Small intestine (tissue), 7 donors: ENCODE results near the gene CLIP2. TPM values are rescaled to one million over a fixed set of nuclear protein-coding genes. Genes with fewer than 3 reads are reported as not detected.
A peak's percentile ranks its signal among the peaks of the same experiment; 100 is the strongest.

Source experiments
- DNase-seq, 2 donors: peaks; one replicate each; pipeline versions ENCODE4 v3.0.0 to v3.0.0-alpha.2; 2013
- FAIRE-seq: peaks from 2 replicates; lab custom pipeline; 2012; peaks lifted over from hg19 to GRCh38; lab: Jason Lieb, UNC
- H3K27ac ChIP-seq, 3 donors: one replicate each; pipeline ENCODE4 v1.5.1; 2013; ENCODE audit warnings: low read length in 2 of 3, mild to moderate bottlenecking in 2 of 3, control low read depth in 1 of 3, inconsistent platforms in 1 of 3, low read depth in 1 of 3, moderate library complexity in 1 of 3
- H3K27me3 ChIP-seq, 3 donors: one replicate each; pipeline ENCODE4 v1.6.1; 2013; ENCODE audit warnings: low read length in 3 of 3, inconsistent platforms in 1 of 3; ENCODE audit not compliant: control insufficient read depth in 3 of 3, insufficient read depth in 3 of 3
- H3K36me3 ChIP-seq, 3 donors: one replicate each; pipeline ENCODE4 v1.6.1; 2013; ENCODE audit warnings: low read length in 3 of 3, inconsistent platforms in 1 of 3, low read depth in 1 of 3, mild to moderate bottlenecking in 1 of 3, moderate library complexity in 1 of 3; ENCODE audit not compliant: control insufficient read depth in 3 of 3, insufficient read depth in 2 of 3
- H3K4me1 ChIP-seq, 3 donors: one replicate each; pipeline ENCODE4 v1.6.1; 2013; ENCODE audit warnings: low read length in 2 of 3, inconsistent platforms in 1 of 3, low read depth in 1 of 3, mild to moderate bottlenecking in 1 of 3, moderate library complexity in 1 of 3; ENCODE audit not compliant: control insufficient read depth in 3 of 3, insufficient read depth in 2 of 3
- H3K4me3 ChIP-seq, 3 donors: one replicate each; pipeline ENCODE4 v1.5.1; 2013; ENCODE audit warnings: low read length in 3 of 3, control low read depth in 1 of 3, inconsistent platforms in 1 of 3, low read depth in 1 of 3, mild to moderate bottlenecking in 1 of 3, moderate library complexity in 1 of 3
- H3K9me3 ChIP-seq, 2 donors: one replicate each; pipeline ENCODE4 v1.6.1; 2013; ENCODE audit warnings: low read depth in 1 of 2, low read length in 1 of 2; ENCODE audit not compliant: control insufficient read depth in 2 of 2, insufficient read depth in 1 of 2
- WGBS, 3 donors: extraction: QIAGEN DNeasy Blood & Tissue Kit; methylation state at CpG; one replicate each; pipeline ENCODE4 v1.1.7; 2013; 5-methylcytosine and 5-hydroxymethylcytosine counted together
- polyA plus RNA-seq, 4 donors: library from polyadenylated mRNA; stranded (reverse) in 3 of 4; unstranded in 1 of 4; fragments of 200-250 nt in 3 of 4; fragments of 120-200 nt in 1 of 4; gene quantifications; one replicate each; pipeline versions ENCODE4 v1.2.1 to v1.2.3, GENCODE V29; 2013
- donor health status: healthy with polysubstance abuse.
- donor health status: control.
- donor health status: control.
- donor health status: Bipolar disorder and iron deficiency.
- donor health status: healthy.

The CLIP2 gene
- polyA plus RNA-seq, 4 donors, result 11.3 to 25.9 (median 16.4) TPM

DNA sequence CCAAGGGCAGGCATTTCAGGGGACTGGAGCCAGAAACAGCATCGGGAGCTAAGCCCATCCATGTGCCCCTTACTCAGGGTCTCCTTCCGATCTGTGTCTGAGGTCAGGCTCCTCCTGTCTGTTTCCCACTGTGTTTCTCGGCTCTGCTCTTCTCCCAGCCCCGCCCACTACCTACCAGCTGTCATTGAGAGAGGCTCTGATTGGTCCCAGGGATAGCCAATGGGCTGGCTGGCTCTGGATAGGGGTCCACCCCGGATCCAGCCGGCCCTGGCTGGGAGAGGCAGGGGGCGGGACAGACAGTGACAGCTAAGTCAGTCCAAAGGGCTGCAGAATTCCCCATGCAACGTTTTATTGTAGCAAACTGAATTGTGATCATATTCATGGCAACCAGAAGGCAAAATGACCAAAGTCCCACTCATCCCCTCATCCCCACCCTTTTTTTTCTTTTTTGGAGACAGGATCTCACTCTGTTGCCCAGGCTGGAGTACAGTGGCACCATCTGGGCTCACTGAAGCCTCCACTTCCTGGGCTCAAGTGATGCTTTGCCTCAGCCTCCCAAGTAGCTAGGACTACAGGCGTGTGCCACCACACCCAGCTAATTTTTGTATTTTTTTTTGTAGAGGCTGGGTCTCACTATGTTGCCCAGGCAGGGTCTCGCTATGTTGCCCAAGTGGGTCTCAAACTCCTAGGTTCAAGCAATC, 76.3 kb downstream of the CLIP2 start:
- H3K27me3 ChIP-seq, result no peaks in the 10 kb centered on the region
- DNase-seq (peak; percentile 51 to 91), FAIRE-seq (no peak)
- peak overlapping the region in 1 of 3 donors; percentile 23 for H3K27ac ChIP-seq
- peaks cover 0 to 9% (median 0%) of the 10 kb centered on the region in 3 donors for H3K4me1 ChIP-seq
- no peaks in the 10 kb centered on the region for H3K9me3 ChIP-seq
- H3K4me3 ChIP-seq, result no peak overlapping the region
- 59 to 63% (median 60%) methylated on average over 10 of the region's 10 CpGs for WGBS, 3 donors
- peaks cover 2 to 44% (median 3%) of the 10 kb centered on the region in 3 donors for H3K36me3 ChIP-seq

GRCh38 chr7:74371381-74372341, 82.5 kb downstream of the CLIP2 start:
- 42 to 46% (median 44%) methylated on average over 13 of the region's 13 CpGs for WGBS, 3 donors
- peaks cover 0 to 24% (median 5%) of the 10 kb centered on the region in 3 donors for H3K36me3 ChIP-seq
- peaks cover 0 to 2% (median 0%) of the 10 kb centered on the region in 3 donors for H3K27me3 ChIP-seq
- H3K27ac ChIP-seq, result peak overlapping the region in 1 of 3 donors; percentile 27
- H3K4me1 ChIP-seq, result peaks cover 0 to 13% (median 0%) of the 10 kb centered on the region in 3 donors
- no peaks in the 10 kb centered on the region for H3K9me3 ChIP-seq
- no peak for FAIRE-seq
- DNase-seq, result peak; percentile 63 to 77
- no peak overlapping the region for H3K4me3 ChIP-seq

DNA sequence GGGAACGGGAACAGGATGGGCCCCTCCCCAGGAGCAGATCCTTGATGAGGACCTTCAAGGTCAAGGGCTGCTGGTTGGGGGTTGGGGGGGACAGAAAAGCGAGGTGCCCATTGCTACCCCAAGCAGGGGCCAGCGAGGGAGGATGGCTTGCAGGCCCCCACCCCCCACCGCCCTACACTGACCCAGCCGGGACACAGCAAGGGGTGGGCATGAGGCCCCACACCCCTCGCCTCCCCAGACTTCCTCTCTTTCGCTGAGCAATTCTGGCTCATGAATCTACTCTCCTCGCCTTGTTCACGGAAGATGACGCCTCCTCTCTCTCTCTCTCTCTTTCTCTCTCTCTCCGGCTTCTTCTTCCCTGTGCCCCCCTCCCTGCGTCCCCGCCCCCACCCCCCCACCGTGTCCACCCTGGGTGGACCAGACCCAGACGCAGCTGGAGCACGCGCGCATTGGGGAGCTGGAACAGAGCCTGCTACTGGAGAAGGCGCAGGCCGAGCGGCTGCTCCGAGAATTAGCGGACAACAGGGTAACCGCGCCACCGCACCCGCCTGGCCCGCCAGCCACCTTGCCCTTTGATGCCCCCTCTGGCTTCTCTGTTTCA, 83.4 kb downstream of the CLIP2 start:
- H3K9me3 ChIP-seq, result no peaks in the 10 kb centered on the region
- DNase-seq, result peak in 1 of 2 donors; percentile 29
- H3K4me3 ChIP-seq, result no peak overlapping the region
- H3K27ac ChIP-seq, result peak overlapping the region in 1 of 3 donors; percentile 14
- no peak for FAIRE-seq
- 48 to 83% (median 68%) methylated on average over 26 to 28 of the region's 28 CpGs for WGBS, 3 donors
- peaks cover 0 to 2% (median 0%) of the 10 kb centered on the region in 3 donors for H3K27me3 ChIP-seq
- peaks cover 0 to 13% (median 0%) of the 10 kb centered on the region in 3 donors for H3K4me1 ChIP-seq
- peaks cover 4 to 25% (median 5%) of the 10 kb centered on the region in 3 donors for H3K36me3 ChIP-seq

DNA sequence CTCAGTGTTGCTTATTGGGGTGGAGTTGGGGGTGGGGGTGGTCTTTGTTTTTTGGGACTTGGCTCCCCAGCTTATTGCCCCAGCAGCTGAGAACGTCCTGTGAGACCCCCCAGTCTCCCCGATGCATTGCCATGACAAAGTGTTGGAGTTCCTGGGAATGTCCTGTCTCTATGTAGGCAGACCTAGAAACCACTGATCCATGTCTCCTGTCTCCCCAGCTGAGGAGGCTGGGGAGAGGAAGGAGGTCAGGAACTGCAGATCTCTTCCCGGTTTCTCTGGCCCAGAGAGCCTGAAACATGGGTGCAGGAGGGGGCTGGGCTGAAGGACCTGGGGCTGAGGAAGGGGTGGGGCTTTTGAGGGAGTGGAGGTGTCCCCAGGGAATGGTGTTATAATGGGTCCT, 84.3 kb downstream of the CLIP2 start:
- Histone ChIP-seq H3K4me3 (no peak overlapping the region), H3K27me3 (peaks cover 0 to 2% (median 0%) of the 10 kb centered on the region in 3 donors), H3K4me1 (peaks cover 0 to 13% (median 0%) of the 10 kb centered on the region in 3 donors), H3K9me3 (no peaks in the 10 kb centered on the region), H3K27ac (no peak overlapping the region), H3K36me3 (peaks cover 4 to 21% (median 5%) of the 10 kb centered on the region in 3 donors)
- no peak for FAIRE-seq
- no peak for DNase-seq
- WGBS, 3 donors, result 73 to 78% (median 76%) methylated on average over 3 of the region's 3 CpGs

- Histone ChIP-seq H3K36me3 (peaks cover 4 to 26% (median 5%) of the 10 kb centered on the region in 3 donors), H3K9me3 (no peaks in the 10 kb centered on the region), H3K4me1 (peaks cover 0 to 13% (median 0%) of the 10 kb centered on the region in 3 donors), H3K27ac (no peak overlapping the region), H3K4me3 (no peak overlapping the region), H3K27me3 (peaks cover 0 to 2% (median 0%) of the 10 kb centered on the region in 3 donors)
- 93 to 96% (median 95%) methylated on average over 23 to 31 of the region's 31 CpGs for WGBS, 3 donors
- DNase-seq (no peak), FAIRE-seq (no peak)
These were observed 86.6 kb downstream of the CLIP2 start for GRCh38 chr7:74375726-74376220.

DNA sequence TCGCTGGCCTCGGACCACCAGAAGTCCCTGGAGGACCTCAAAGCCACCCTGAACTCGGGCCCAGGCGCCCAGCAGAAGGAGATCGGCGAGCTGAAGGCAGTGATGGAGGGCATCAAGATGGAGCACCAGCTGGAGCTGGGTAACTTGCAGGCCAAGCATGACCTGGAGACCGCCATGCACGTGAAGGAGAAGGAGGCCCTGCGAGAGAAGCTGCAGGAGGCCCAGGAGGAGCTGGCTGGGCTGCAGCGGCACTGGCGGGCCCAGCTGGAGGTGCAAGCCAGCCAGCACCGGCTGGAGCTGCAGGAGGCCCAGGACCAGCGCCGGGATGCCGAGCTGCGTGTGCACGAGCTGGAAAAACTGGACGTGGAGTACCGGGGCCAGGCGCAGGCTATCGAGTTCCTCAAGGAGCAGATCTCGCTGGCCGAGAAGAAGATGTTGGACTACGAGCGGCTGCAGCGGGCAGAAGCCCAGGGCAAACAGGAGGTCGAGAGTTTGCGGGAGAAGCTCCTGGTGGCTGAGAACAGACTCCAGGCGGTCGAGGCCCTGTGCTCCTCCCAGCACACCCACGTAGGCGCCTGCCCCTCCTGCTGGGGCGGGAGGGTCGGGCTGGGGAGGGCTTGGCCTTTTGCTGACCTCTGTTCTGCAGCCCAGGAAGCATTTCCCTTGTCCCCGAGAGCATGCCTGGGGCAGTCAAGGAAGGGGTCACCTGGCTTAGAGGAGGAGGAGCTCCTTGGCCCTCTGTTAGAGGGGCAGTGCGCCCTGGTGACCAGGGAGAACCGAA, 87.2 kb downstream of the CLIP2 start:
- H3K4me1 ChIP-seq, result peaks cover 0 to 10% (median 0%) of the 10 kb centered on the region in 3 donors
- FAIRE-seq (no peak), DNase-seq (no peak)
- no peak overlapping the region for H3K27ac ChIP-seq
- 87 to 91% (median 90%) methylated on average over 33 to 37 of the region's 37 CpGs for WGBS, 3 donors
- no peak overlapping the region for H3K4me3 ChIP-seq
- H3K27me3 ChIP-seq, result peaks cover 0 to 2% (median 0%) of the 10 kb centered on the region in 3 donors
- no peaks in the 10 kb centered on the region for H3K9me3 ChIP-seq
- H3K36me3 ChIP-seq, result peaks cover 4 to 26% (median 5%) of the 10 kb centered on the region in 3 donors

- DNase-seq (no peak), FAIRE-seq (no peak)
- Histone ChIP-seq H3K27me3 (no peaks in the 10 kb centered on the region), H3K4me3 (no peak overlapping the region), H3K27ac (no peak overlapping the region), H3K4me1 (no peaks in the 10 kb centered on the region), H3K36me3 (peaks cover 4 to 28% (median 5%) of the 10 kb centered on the region in 3 donors), H3K9me3 (no peaks in the 10 kb centered on the region)
- 77 to 82% (median 78%) methylated on average over 2 of the region's 2 CpGs for WGBS, 3 donors
These were observed 90.7 kb downstream of the CLIP2 start for GRCh38 chr7:74379938-74380337.
